Endothelial cell (in vitro differentiated cells): ENCODE results near the gene VPS41. TPM values are rescaled to one million over a fixed set of nuclear protein-coding genes. Genes with fewer than 3 reads are reported as not detected.

Experiments used
- DNase-seq: peaks from one replicate; pipeline ENCODE4 v3.0.0; 2021; ENCODE audit warnings: low spot score
- H3K27ac Mint-ChIP-seq: one replicate; pipeline ENCODE4 v1.8.0; 2021; ENCODE audit warnings: mixed read lengths, inconsistent platforms; ENCODE audit not compliant: unreplicated experiment
- H3K27me3 Mint-ChIP-seq: one replicate; pipeline ENCODE4 v1.8.0; 2021; ENCODE audit warnings: mild to moderate bottlenecking, moderate library complexity, mixed read lengths, inconsistent platforms; ENCODE audit not compliant: unreplicated experiment
- H3K36me3 Mint-ChIP-seq: one replicate; pipeline ENCODE4 v1.8.0; 2021; ENCODE audit warnings: mild to moderate bottlenecking, low read depth, mixed read lengths, inconsistent platforms; ENCODE audit not compliant: unreplicated experiment
- H3K4me1 Mint-ChIP-seq: one replicate; pipeline ENCODE4 v1.8.0; 2021; ENCODE audit warnings: mild to moderate bottlenecking, mixed read lengths, inconsistent platforms; ENCODE audit not compliant: unreplicated experiment
- H3K4me3 Mint-ChIP-seq: one replicate; pipeline ENCODE4 v1.8.0; 2021; ENCODE audit warnings: mild to moderate bottlenecking, mixed read lengths, inconsistent platforms; ENCODE audit not compliant: unreplicated experiment
- H3K9me3 Mint-ChIP-seq: one replicate; pipeline ENCODE4 v1.8.0; 2021; ENCODE audit warnings: mixed read lengths, inconsistent platforms; ENCODE audit not compliant: unreplicated experiment
- CTCF ChIP-seq: fragments of 200-600 bp; sonication (generic); IDR thresholded peaks from one replicate; pipeline ENCODE4 v1.5.0; 2021; ENCODE audit warnings: antibody characterized with exemption; ENCODE audit not compliant: unreplicated experiment
- total RNA-seq: library from RNA; stranded (reverse); fragmentation: NEBNext Ultra II Directional; extraction: Animal tissue kit (Norgen Biotek cat#: 25700); gene quantifications from one replicate; pipeline ENCODE4 v1.2.1, GENCODE V29; 2021; ENCODE audit not compliant: unreplicated experiment

The VPS41 gene
- total RNA-seq, 1 donor from 2014 or later, result 104 TPM

- no peak for TF ChIP-seq CTCF
- Mint-ChIP-seq H3K27me3 (peaks cover 8% of the 10 kb centered on the region), H3K9me3 (no peaks in the 10 kb centered on the region), H3K4me3 (no peak overlapping the region), H3K36me3 (peaks cover 5% of the 10 kb centered on the region), H3K4me1 (peaks cover 7% of the 10 kb centered on the region), H3K27ac (no peak overlapping the region)
- DNase-seq, result no peak
Observed at GRCh38 chr7:38673795-38674194, 235.2 kb downstream of the VPS41 start.

Other genes with a start within 250 kb of the VPS41 start
- 1.1 TPM for gene POU6F2, start 68.7 kb upstream of the VPS41 start, total RNA-seq